Cortex of kidney (tissue), 1 donor: ENCODE measurements around the gene SIRT2.
"Not testable (repeated sequence)": the region's sequence is repeated elsewhere in the genome, so short reads cannot be mapped to it uniquely, and the experiment has no call there.

Source experiments
- DNase-seq: peaks from one replicate; lab custom pipeline; 2025; lab: John Stamatoyannopoulos, UW

Gene SIRT2

DNA sequence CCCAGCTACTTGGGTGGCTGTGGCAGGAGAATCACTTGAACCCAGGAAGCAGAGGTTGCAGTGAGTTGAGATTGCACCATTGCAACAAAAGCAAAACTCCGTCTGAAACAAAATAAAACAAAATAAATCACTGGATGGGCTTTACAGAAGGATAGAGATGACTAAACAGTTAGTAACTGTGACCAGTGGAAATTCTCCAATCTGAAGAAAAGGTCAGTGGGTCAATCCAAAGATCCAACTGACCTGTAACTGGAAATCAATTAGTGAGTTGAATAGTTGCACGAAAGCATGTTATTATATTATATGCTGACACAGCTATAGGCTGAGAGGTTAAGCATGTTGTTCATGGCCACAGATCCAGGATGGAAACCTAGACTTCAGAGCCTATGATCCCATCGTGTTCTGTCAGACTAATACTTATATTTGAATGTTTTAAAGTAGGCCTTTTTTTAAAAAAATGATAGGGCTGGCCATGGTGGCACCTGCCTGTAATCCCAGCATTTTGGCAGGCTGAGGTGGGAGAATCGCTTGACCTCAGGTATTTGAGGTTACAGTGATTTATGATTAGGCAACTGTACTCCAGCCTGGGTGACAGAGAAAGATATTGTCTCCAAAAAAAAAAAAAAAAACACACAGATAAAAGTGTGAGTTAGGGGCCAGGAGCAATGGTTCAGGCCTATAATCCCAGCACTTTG is 69.2 kb downstream of the SIRT2 start:
- no peak for DNase-seq

DNA sequence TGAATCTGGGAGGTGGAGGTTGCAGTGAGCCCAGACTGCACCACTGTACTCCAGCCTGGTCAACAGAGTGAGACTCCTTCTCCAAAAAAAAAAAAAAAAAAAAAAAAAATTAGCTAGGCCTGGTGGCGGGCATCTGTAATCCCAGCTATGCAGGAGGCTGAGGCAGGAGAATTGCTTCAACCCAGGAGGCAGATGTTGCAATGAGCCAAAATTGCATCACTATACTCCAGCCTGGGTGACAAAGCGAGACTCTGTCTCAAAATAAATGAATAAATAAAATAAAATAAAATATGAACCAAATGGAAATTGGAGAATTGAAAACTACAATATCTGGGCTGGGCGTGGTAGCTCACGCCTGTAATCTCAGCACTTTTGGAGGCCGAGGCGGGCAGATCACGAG is 70.2 kb downstream of the SIRT2 start:
- not testable (repeated sequence) for DNase-seq
